Skin epidermis (tissue), 12 donors: ENCODE data around the gene DOCK1.
"Not testable (repeated sequence)": the region's sequence is repeated elsewhere in the genome, so short reads cannot be mapped to it uniquely, and the experiment has no call there.

ENCODE experiments used
- H3K27ac ChIP-seq, 21 experiments: fragments of 200-600 bp; sonication (generic) in 11 of 21; one replicate each; pipeline ENCODE4 v1.5.0; 2020; ENCODE audit warnings: mild to moderate bottlenecking in 3 of 21, inconsistent platforms in 2 of 21, moderate library complexity in 2 of 21
- H3K4me3 ChIP-seq, 7 experiments: fragments of 200-600 bp; sonication (generic) in 2 of 7; one replicate each; pipeline ENCODE4 v1.5.0; 2020; ENCODE audit warnings: inconsistent platforms in 2 of 7, mild to moderate bottlenecking in 2 of 7, moderate library complexity in 1 of 7

Gene DOCK1

GRCh38 chr10:127279334-127279774 is 374.1 kb downstream of the DOCK1 start:
- no peak overlapping the region for H3K27ac ChIP-seq
- no peak overlapping the region for H3K4me3 ChIP-seq

- Histone ChIP-seq H3K27ac (no peak overlapping the region), H3K4me3 (no peak overlapping the region)
Measured at GRCh38 chr10:127280446-127280845, 375.2 kb downstream of the DOCK1 start.

- H3K4me3 ChIP-seq: no peak overlapping the region
- H3K27ac ChIP-seq: no peak overlapping the region
Measured at GRCh38 chr10:127283017-127283416, 377.8 kb downstream of the DOCK1 start.

GRCh38 chr10:127283576-127283975 is 378.3 kb downstream of the DOCK1 start:
- Histone ChIP-seq H3K4me3 (no peak overlapping the region), H3K27ac (no peak overlapping the region)

GRCh38 chr10:127290850-127291249 is 385.6 kb downstream of the DOCK1 start:
- Histone ChIP-seq H3K4me3 (no peak overlapping the region), H3K27ac (no peak overlapping the region)

- H3K27ac ChIP-seq: no peak overlapping the region
- no peak overlapping the region for H3K4me3 ChIP-seq
Measured at GRCh38 chr10:127291329-127291728, 386.1 kb downstream of the DOCK1 start.

GRCh38 chr10:127292888-127293287 is 387.7 kb downstream of the DOCK1 start:
- H3K27ac ChIP-seq: no peak overlapping the region
- no peak overlapping the region for H3K4me3 ChIP-seq

- H3K4me3 ChIP-seq: no peak overlapping the region
Measured at GRCh38 chr10:127293640-127294039, 388.4 kb downstream of the DOCK1 start.

GRCh38 chr10:127296696-127297095 is 391.5 kb downstream of the DOCK1 start:
- Histone ChIP-seq H3K4me3 (no peak overlapping the region), H3K27ac (no peak overlapping the region)

More at GRCh38 chr10:127293640-127294039, 388.4 kb downstream of the DOCK1 start:
- no peak overlapping the region for H3K27ac ChIP-seq

- no peak overlapping the region for H3K4me3 ChIP-seq
- no peak overlapping the region for H3K27ac ChIP-seq
Measured at GRCh38 chr10:127298381-127298780, 393.2 kb downstream of the DOCK1 start.

- H3K4me3 ChIP-seq, H3K27ac ChIP-seq: not testable (repeated sequence)
Measured at GRCh38 chr10:127299192-127299591, 394.0 kb downstream of the DOCK1 start.

GRCh38 chr10:127299956-127300689 is 394.9 kb downstream of the DOCK1 start:
- H3K27ac ChIP-seq: no peak overlapping the region
- no peak overlapping the region for H3K4me3 ChIP-seq

- Histone ChIP-seq H3K27ac (no peak overlapping the region), H3K4me3 (no peak overlapping the region)
Measured at GRCh38 chr10:127300868-127301321, 395.7 kb downstream of the DOCK1 start.

GRCh38 chr10:127302343-127302742 is 397.1 kb downstream of the DOCK1 start:
- no peak overlapping the region for H3K4me3 ChIP-seq
- no peak overlapping the region for H3K27ac ChIP-seq

GRCh38 chr10:127303105-127303504 is 397.9 kb downstream of the DOCK1 start:
- H3K4me3 ChIP-seq: no peak overlapping the region
- peak overlapping the region in 1 of 21 experiments; percentile 29 for H3K27ac ChIP-seq

GRCh38 chr10:127303746-127304145 is 398.5 kb downstream of the DOCK1 start:
- Histone ChIP-seq H3K27ac (peak overlapping the region in 1 of 21 experiments; percentile 29), H3K4me3 (no peak overlapping the region)

- no peak overlapping the region for H3K4me3 ChIP-seq
Measured at GRCh38 chr10:127306479-127306878, 401.3 kb downstream of the DOCK1 start.

GRCh38 chr10:127307338-127307737 is 402.1 kb downstream of the DOCK1 start:
- Histone ChIP-seq H3K4me3 (no peak overlapping the region), H3K27ac (no peak overlapping the region)

More at GRCh38 chr10:127306479-127306878, 401.3 kb downstream of the DOCK1 start:
- H3K27ac ChIP-seq: no peak overlapping the region

GRCh38 chr10:127308031-127308430 is 402.8 kb downstream of the DOCK1 start:
- H3K4me3 ChIP-seq: no peak overlapping the region

GRCh38 chr10:127309619-127310018 is 404.4 kb downstream of the DOCK1 start:
- not testable (repeated sequence) for H3K4me3 ChIP-seq, H3K27ac ChIP-seq

More at GRCh38 chr10:127308031-127308430, 402.8 kb downstream of the DOCK1 start:
- no peak overlapping the region for H3K27ac ChIP-seq

- Histone ChIP-seq H3K4me3 (no peak overlapping the region), H3K27ac (no peak overlapping the region)
Measured at GRCh38 chr10:127310430-127310829, 405.2 kb downstream of the DOCK1 start.

GRCh38 chr10:127310923-127311322 is 405.7 kb downstream of the DOCK1 start:
- no peak overlapping the region for H3K27ac ChIP-seq
- no peak overlapping the region for H3K4me3 ChIP-seq
